PC-9 (cell line): ENCODE results near the gene SPATS2.
"Not testable (repeated sequence)": the region's sequence is repeated elsewhere in the genome, so short reads cannot be mapped to it uniquely, and the experiment has no call there.

Source experiments
- CTCF ChIP-seq: fragments of 200-600 bp; sonication (generic); conservative IDR thresholded peaks from 2 replicates; pipeline ENCODE4 v1.6.1; 2017; ENCODE audit warnings: mixed run types, antibody characterized with exemption, mild to moderate bottlenecking, moderate library complexity
- EZH2 ChIP-seq: fragments of 200-600 bp; sonication (generic); IDR thresholded peaks from 2 replicates; pipeline ENCODE4 v1.8.0; 2017; ENCODE audit warnings: antibody characterized with exemption, low read depth

GRCh38 chr12:49509681-49510080 is 142.4 kb downstream of the SPATS2 start:
- TF ChIP-seq EZH2, CTCF: not testable (repeated sequence)
